ENCODE measurements around the gene SLC10A3.

SLC10A3 gene

GRCh38 chrX:154464806-154465365 lies 25.5 kb downstream of the SLC10A3 start:
- H3K36me3 ChIP-seq (ENCODE audit: control insufficient read depth, insufficient read depth, low read length) = peaks cover 52% of the 10 kb centered on the region
- 98 to 99% methylated on average over 14 to 19 of the region's 28 CpGs for WGBS, 2 experiments (ENCODE audit: insufficient coverage in 2 of 2)

DNA sequence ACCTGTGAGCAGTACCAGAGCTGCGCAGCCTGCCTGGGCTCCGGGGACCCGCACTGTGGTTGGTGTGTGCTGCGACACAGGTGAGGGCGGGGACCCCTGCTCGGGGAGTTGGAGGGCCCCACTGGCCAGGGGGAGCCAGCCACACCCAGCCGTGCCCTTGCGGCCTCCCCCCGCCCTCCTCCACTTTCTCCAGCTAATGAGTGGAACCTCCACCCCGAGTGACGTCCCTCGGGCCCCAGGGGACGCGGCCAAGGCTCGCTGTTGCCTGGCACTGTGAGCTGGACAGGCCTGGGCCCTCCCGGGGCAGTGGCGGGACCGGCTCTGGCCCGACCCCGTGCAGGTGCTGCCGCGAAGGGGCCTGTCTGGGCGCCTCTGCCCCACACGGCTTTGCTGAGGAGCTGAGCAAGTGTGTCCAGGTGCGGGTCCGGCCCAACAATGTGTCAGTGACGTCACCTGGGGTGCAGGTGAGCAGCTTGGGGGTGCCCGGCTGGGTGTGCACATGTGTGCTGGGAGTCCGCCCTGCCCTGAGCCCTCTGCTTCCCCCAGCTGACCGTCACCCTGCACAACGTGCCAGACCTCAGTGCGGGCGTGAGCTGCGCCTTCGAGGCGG lies 26.7 kb downstream of the SLC10A3 start:
- H3K27ac ChIP-seq (ENCODE audit: low read depth, low read length, severe bottlenecking) = no peak overlapping the region
- WGBS, 2 experiments (ENCODE audit: insufficient coverage in 2 of 2) = 91 to 97% methylated on average over 7 to 23 of the region's 36 CpGs
- H3K4me3 ChIP-seq (ENCODE audit: extremely low read depth, insufficient read depth, low read length, poor library complexity, severe bottlenecking) = no peak overlapping the region
- no peaks in the 10 kb centered on the region for H3K9me3 ChIP-seq (ENCODE audit: control insufficient read depth, low read length)
- no peaks in the 10 kb centered on the region for H3K4me1 ChIP-seq (ENCODE audit: control insufficient read depth, insufficient read depth, low read length, poor library complexity, severe bottlenecking)
- H3K36me3 ChIP-seq (ENCODE audit: control insufficient read depth, insufficient read depth, low read length) = peaks cover 45% of the 10 kb centered on the region

More at GRCh38 chrX:154464806-154465365, 25.5 kb downstream of the SLC10A3 start:
- H3K27ac ChIP-seq (ENCODE audit: low read depth, low read length, severe bottlenecking) = no peak overlapping the region
- no peaks in the 10 kb centered on the region for H3K9me3 ChIP-seq (ENCODE audit: control insufficient read depth, low read length)
- H3K4me3 ChIP-seq (ENCODE audit: extremely low read depth, insufficient read depth, low read length, poor library complexity, severe bottlenecking) = no peak overlapping the region
- H3K4me1 ChIP-seq (ENCODE audit: control insufficient read depth, insufficient read depth, low read length, poor library complexity, severe bottlenecking) = no peaks in the 10 kb centered on the region

- WGBS, 2 experiments (ENCODE audit: insufficient coverage in 2 of 2) = 100% methylated on average over 1 to 2 of the region's 8 CpGs
- H3K4me3 ChIP-seq (ENCODE audit: extremely low read depth, insufficient read depth, low read length, poor library complexity, severe bottlenecking) = no peak overlapping the region
- peaks cover 38% of the 10 kb centered on the region for H3K36me3 ChIP-seq (ENCODE audit: control insufficient read depth, insufficient read depth, low read length)
- no peak overlapping the region for H3K27ac ChIP-seq (ENCODE audit: low read depth, low read length, severe bottlenecking)
- H3K4me1 ChIP-seq (ENCODE audit: control insufficient read depth, insufficient read depth, low read length, poor library complexity, severe bottlenecking) = no peaks in the 10 kb centered on the region
- H3K9me3 ChIP-seq (ENCODE audit: control insufficient read depth, low read length) = no peaks in the 10 kb centered on the region
Observed at GRCh38 chrX:154462396-154462795, 28.0 kb downstream of the SLC10A3 start.

- Histone ChIP-seq H3K9me3 (ENCODE audit: control insufficient read depth, low read length) (no peaks in the 10 kb centered on the region), H3K4me1 (ENCODE audit: control insufficient read depth, insufficient read depth, low read length, poor library complexity, severe bottlenecking) (no peaks in the 10 kb centered on the region), H3K36me3 (ENCODE audit: control insufficient read depth, insufficient read depth, low read length) (peaks cover 35% of the 10 kb centered on the region), H3K4me3 (ENCODE audit: extremely low read depth, insufficient read depth, low read length, poor library complexity, severe bottlenecking) (no peak overlapping the region), H3K27ac (ENCODE audit: low read depth, low read length, severe bottlenecking) (no peak overlapping the region)
- 94 to 95% methylated on average over 12 to 18 of the region's 26 CpGs for whole genome bisulfite sequencing, 2 experiments (ENCODE audit: insufficient coverage in 2 of 2)
Observed at GRCh38 chrX:154460326-154460725, 30.1 kb downstream of the SLC10A3 start.

GRCh38 chrX:154459832-154460231 lies 30.6 kb downstream of the SLC10A3 start:
- WGBS, 2 experiments (ENCODE audit: insufficient coverage in 2 of 2) = 80 to 81% methylated on average over 1 to 6 of the region's 14 CpGs
- Histone ChIP-seq H3K27ac (ENCODE audit: low read depth, low read length, severe bottlenecking) (no peak overlapping the region), H3K36me3 (ENCODE audit: control insufficient read depth, insufficient read depth, low read length) (peaks cover 34% of the 10 kb centered on the region), H3K9me3 (ENCODE audit: control insufficient read depth, low read length) (no peaks in the 10 kb centered on the region), H3K4me1 (ENCODE audit: control insufficient read depth, insufficient read depth, low read length, poor library complexity, severe bottlenecking) (no peaks in the 10 kb centered on the region), H3K4me3 (ENCODE audit: extremely low read depth, insufficient read depth, low read length, poor library complexity, severe bottlenecking) (peak overlapping the region; percentile 66)

DNA sequence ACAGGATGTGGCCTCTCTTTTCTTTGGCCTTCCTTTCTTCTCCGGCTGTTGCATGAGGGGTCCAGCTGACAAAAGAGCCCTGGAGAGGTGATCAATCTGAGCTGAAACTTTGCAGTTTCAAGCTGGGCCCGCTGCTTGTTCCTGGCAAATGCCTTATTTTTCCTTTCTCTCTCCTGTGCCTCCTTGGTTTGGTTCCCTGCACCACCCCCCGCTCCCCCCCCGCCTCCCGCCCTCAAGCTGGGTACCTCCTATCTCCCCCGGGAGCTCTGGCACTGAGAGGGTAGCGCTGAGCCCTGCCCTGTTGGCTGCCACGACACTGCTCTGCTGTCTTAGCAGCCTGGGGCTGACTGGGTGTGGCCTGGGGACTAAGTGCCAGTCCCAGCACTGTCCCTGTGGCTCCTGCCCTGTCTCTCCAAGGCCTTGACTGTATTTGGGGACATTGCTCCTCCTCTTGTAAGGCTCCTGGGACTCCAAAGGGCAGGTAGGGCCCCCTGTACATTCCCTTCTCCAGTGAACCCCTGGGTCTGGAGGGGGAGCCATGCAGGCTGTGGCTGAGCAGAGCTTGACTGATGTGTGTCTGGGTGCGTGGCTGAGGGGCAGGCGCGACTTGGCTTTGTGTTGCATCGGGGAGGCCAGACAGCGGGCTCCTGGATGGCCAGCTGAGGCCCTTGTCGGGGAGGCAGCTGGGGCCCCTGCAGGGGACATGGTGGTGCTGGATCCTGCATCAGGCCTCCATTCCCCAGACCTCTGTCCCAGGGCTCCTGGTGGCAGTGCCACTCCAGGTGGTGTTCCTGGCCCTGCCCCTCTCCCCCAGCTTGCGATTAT lies 31.3 kb downstream of the SLC10A3 start:
- H3K4me3 ChIP-seq (ENCODE audit: extremely low read depth, insufficient read depth, low read length, poor library complexity, severe bottlenecking) = peak overlapping the region; percentile 66
- no peaks in the 10 kb centered on the region for H3K4me1 ChIP-seq (ENCODE audit: control insufficient read depth, insufficient read depth, low read length, poor library complexity, severe bottlenecking)
- H3K36me3 ChIP-seq (ENCODE audit: control insufficient read depth, insufficient read depth, low read length) = peaks cover 27% of the 10 kb centered on the region
- no peak overlapping the region for H3K27ac ChIP-seq (ENCODE audit: low read depth, low read length, severe bottlenecking)
- no peaks in the 10 kb centered on the region for H3K9me3 ChIP-seq (ENCODE audit: control insufficient read depth, low read length)
- 43 to 48% methylated on average over 3 to 6 of the region's 15 CpGs for WGBS, 2 experiments (ENCODE audit: insufficient coverage in 2 of 2)

- peak within 1 kb of the TSS; percentile 66 for H3K4me3 ChIP-seq (ENCODE audit: extremely low read depth, insufficient read depth, low read length, poor library complexity, severe bottlenecking)
- no peak within 1 kb of the TSS for H3K27ac ChIP-seq (ENCODE audit: low read depth, low read length, severe bottlenecking)
- no peaks in the 10 kb centered on the region for H3K9me3 ChIP-seq (ENCODE audit: control insufficient read depth, low read length)
- H3K36me3 ChIP-seq (ENCODE audit: control insufficient read depth, insufficient read depth, low read length) = peaks cover 26% of the 10 kb centered on the region
- WGBS, 2 experiments (ENCODE audit: insufficient coverage in 2 of 2) = 0% methylated on average over 11 to 18 of the region's 88 CpGs
- no peaks in the 10 kb centered on the region for H3K4me1 ChIP-seq (ENCODE audit: control insufficient read depth, insufficient read depth, low read length, poor library complexity, severe bottlenecking)
Observed at GRCh38 chrX:154458116-154458953, 32.1 kb downstream of the SLC10A3 start, which contains the start of gene PLXNA3. Gene PLXNA3 (plus strand): TSS chrX:154458281. CDS start chrX:154460184, 1,903 bp downstream.

- Histone ChIP-seq H3K9me3 (ENCODE audit: control insufficient read depth, low read length) (no peaks in the 10 kb centered on the region), H3K36me3 (ENCODE audit: control insufficient read depth, insufficient read depth, low read length) (peaks cover 26% of the 10 kb centered on the region), H3K4me3 (ENCODE audit: extremely low read depth, insufficient read depth, low read length, poor library complexity, severe bottlenecking) (peak overlapping the region; percentile 66), H3K27ac (ENCODE audit: low read depth, low read length, severe bottlenecking) (no peak overlapping the region), H3K4me1 (ENCODE audit: control insufficient read depth, insufficient read depth, low read length, poor library complexity, severe bottlenecking) (no peaks in the 10 kb centered on the region)
- WGBS, 2 experiments (ENCODE audit: insufficient coverage in 2 of 2) = 8 to 63% methylated on average over 4 to 14 of the region's 65 CpGs
Observed at GRCh38 chrX:154457491-154458115, 32.8 kb downstream of the SLC10A3 start.

DNA sequence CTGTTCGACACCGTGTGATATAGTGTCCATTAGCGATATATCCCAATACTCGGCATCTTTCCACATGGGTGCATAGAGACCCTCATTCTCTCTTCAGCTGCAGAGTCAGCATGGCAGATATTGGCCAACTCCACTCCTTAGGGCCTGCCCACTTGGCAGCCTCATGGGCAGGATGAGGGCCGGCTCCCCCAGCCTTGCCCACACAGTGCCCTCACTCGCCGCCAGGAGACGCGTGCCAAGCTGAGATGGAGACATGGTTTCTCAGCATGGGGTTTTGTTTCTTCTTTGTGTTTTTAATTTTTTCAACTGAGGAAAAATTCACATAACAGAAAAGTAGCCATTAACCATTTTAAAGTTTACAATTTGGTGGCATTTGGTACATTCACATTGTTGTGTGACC lies 37.6 kb downstream of the SLC10A3 start:
- Histone ChIP-seq H3K4me3 (ENCODE audit: extremely low read depth, insufficient read depth, low read length, poor library complexity, severe bottlenecking) (no peak overlapping the region), H3K9me3 (ENCODE audit: control insufficient read depth, low read length) (no peaks in the 10 kb centered on the region), H3K36me3 (ENCODE audit: control insufficient read depth, insufficient read depth, low read length) (peaks cover 36% of the 10 kb centered on the region), H3K4me1 (ENCODE audit: control insufficient read depth, insufficient read depth, low read length, poor library complexity, severe bottlenecking) (no peaks in the 10 kb centered on the region), H3K27ac (ENCODE audit: low read depth, low read length, severe bottlenecking) (no peak overlapping the region)
- 98 to 100% methylated on average over 4 of the region's 9 CpGs for WGBS, 2 experiments (ENCODE audit: insufficient coverage in 2 of 2)

DNA sequence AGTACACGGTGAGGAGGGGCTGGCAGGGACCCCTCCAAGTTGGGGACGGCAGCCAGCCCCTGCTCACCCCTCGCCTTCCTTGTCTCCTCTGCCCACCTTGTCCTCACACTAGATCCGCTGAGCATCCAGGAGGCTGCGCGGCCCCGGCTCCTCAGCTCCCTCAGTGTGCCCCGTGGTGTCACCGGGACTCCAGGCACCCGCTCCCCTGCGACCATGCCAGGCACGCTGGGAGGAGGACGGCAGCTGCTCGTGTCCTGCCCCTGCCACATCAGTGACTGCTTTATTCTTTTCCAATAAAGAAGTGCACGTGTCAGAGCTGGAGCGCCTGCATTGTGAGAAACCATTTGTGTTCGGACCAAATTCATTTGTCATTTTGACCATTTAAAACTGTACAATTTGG lies 40.1 kb downstream of the SLC10A3 start:
- no peaks in the 10 kb centered on the region for H3K9me3 ChIP-seq (ENCODE audit: control insufficient read depth, low read length)
- no peak overlapping the region for H3K4me3 ChIP-seq (ENCODE audit: extremely low read depth, insufficient read depth, low read length, poor library complexity, severe bottlenecking)
- no peaks in the 10 kb centered on the region for H3K4me1 ChIP-seq (ENCODE audit: control insufficient read depth, insufficient read depth, low read length, poor library complexity, severe bottlenecking)
- WGBS, 2 experiments (ENCODE audit: insufficient coverage in 2 of 2) = 94 to 98% methylated on average over 11 to 16 of the region's 17 CpGs
- H3K27ac ChIP-seq (ENCODE audit: low read depth, low read length, severe bottlenecking) = no peak overlapping the region
- peaks cover 52% of the 10 kb centered on the region for H3K36me3 ChIP-seq (ENCODE audit: control insufficient read depth, insufficient read depth, low read length)

All from mesodermal cell (in vitro differentiated cells).